SK-N-SH (cell line): ENCODE data around the gene SPEG. TPM values are rescaled to one million over a fixed set of nuclear protein-coding genes. Genes with fewer than 3 reads are reported as not detected.

Experiments
- CTCF ChIA-PET: fragments of 300-600, 350-600 bp; formaldehyde crosslinking; extraction: SDS; loops from one replicate; lab custom pipeline; 2021; lab: Yijun Ruan, JAX
- POLR2A ChIA-PET: fragments of 350-600 bp; sonication (Branson Sonifier 250); formaldehyde crosslinking; extraction: SDS; loops from one replicate; lab custom pipeline; 2020; ENCODE audit warnings: antibody characterized with exemption, inconsistent platforms; lab: Yijun Ruan, JAX
- DNase-seq: peaks from one replicate; pipeline ENCODE4 v3.0.0; 2012
- H2AFZ ChIP-seq: fragments of 200-600 bp; sonication (generic); 2 replicates; pipeline ENCODE4 v1.8.1; 2016; ENCODE audit warnings: antibody characterized with exemption, mild to moderate bottlenecking, low read depth
- H3F3A ChIP-seq: fragments of 200-600 bp; sonication (generic); replicated peaks from 2 replicates; pipeline ENCODE3; 2016; ENCODE audit warnings: antibody characterized with exemption, mild to moderate bottlenecking; ENCODE audit not compliant: insufficient read depth
- H3K27ac ChIP-seq, 2 experiments: fragments of 200-500 bp in 1 of 2; fragments of 200-600 bp in 1 of 2; sonication (Bioruptor generic) in 1 of 2; sonication (generic), shearing (Covaris generic) in 1 of 2; 2 replicates each; pipeline versions ENCODE4 v1.5.1 to v1.6.1; 2014 to 2016; ENCODE audit warnings: low read depth in 2 of 2, inconsistent platforms in 1 of 2, low read length in 1 of 2, mild to moderate bottlenecking in 1 of 2, mixed read lengths in 1 of 2
- H3K27me3 ChIP-seq: fragments of 200-600 bp; sonication (generic), shearing (Covaris generic); 2 replicates; pipeline ENCODE4 v1.6.1; 2016; ENCODE audit warnings: mixed run types; ENCODE audit not compliant: insufficient read depth
- H3K36me3 ChIP-seq, 2 experiments: fragments of 200-500 bp in 1 of 2; fragments of 200-600 bp in 1 of 2; sonication (Bioruptor generic) in 1 of 2; sonication (generic) in 1 of 2; replicated peaks in 1 of 2; 2 replicates each; pipeline versions ENCODE3 to v1.5.1; 2014 to 2016; ENCODE audit warnings: low read length in 1 of 2, mild to moderate bottlenecking in 1 of 2; ENCODE audit not compliant: insufficient read depth in 2 of 2, control insufficient read depth in 1 of 2
- H3K4me1 ChIP-seq, 2 experiments: fragments of 200-500 bp in 1 of 2; fragments of 200-600 bp in 1 of 2; sonication (Bioruptor generic) in 1 of 2; sonication (generic), shearing (Covaris generic) in 1 of 2; 2 replicates each; pipeline versions ENCODE4 v1.5.1 to v1.6.1; 2014 to 2016; ENCODE audit warnings: low read depth in 1 of 2, low read length in 1 of 2, mixed run types in 1 of 2; ENCODE audit not compliant: insufficient read depth in 2 of 2, control insufficient read depth in 1 of 2
- H3K4me2 ChIP-seq: fragments of 200-600 bp; sonication (generic), shearing (Covaris generic); 2 replicates; pipeline ENCODE4 v1.6.1; 2017; ENCODE audit warnings: mixed run types
- H3K4me3 ChIP-seq, 2 experiments: fragments of 200-500 bp in 1 of 2; fragments of 200-600 bp in 1 of 2; sonication (Bioruptor generic) in 1 of 2; sonication (generic), shearing (Covaris generic) in 1 of 2; 2 replicates each; pipeline versions ENCODE4 v1.5.1 to v1.8.1; 2014 to 2016; ENCODE audit warnings: low read depth in 2 of 2, inconsistent platforms in 1 of 2, low read length in 1 of 2, mild to moderate bottlenecking in 1 of 2, mixed read lengths in 1 of 2, moderate library complexity in 1 of 2
- H3K79me2 ChIP-seq: fragments of 200-600 bp; sonication (generic); 2 replicates; pipeline ENCODE4 v1.8.1; 2017; ENCODE audit warnings: mild to moderate bottlenecking; ENCODE audit not compliant: insufficient read depth
- H3K9ac ChIP-seq: fragments of 200-600 bp; sonication (generic); 2 replicates; pipeline ENCODE4 v1.6.1; 2017; ENCODE audit warnings: mixed run types
- H3K9me2 ChIP-seq: fragments of 200-600 bp; sonication (generic); 2 replicates; pipeline ENCODE4 v1.6.1; 2017; ENCODE audit warnings: mixed run types
- H3K9me3 ChIP-seq: fragments of 200-600 bp; sonication (generic); 2 replicates; pipeline ENCODE4 v1.6.1; 2017; ENCODE audit warnings: mixed run types, mild to moderate bottlenecking, moderate library complexity
- H4K20me1 ChIP-seq: fragments of 200-600 bp; sonication (generic); 2 replicates; pipeline ENCODE4 v1.6.1; 2017; ENCODE audit warnings: mild to moderate bottlenecking, mixed run types; ENCODE audit not compliant: insufficient read depth
- CTCF ChIP-seq: fragments of 200-600 bp; sonication (generic); IDR thresholded peaks from 2 replicates; pipeline ENCODE4 v1.6.1; 2017; ENCODE audit warnings: antibody characterized with exemption, mild to moderate bottlenecking, moderate library complexity
- FOXJ3 ChIP-seq: sonication (generic); formaldehyde crosslinking; IDR thresholded peaks from 2 replicates; pipeline ENCODE4 v1.5.1; 2020; ENCODE audit warnings: mild to moderate bottlenecking, missing genetic modification reagents
- FOXM1 ChIP-seq: IDR thresholded peaks from 2 replicates; pipeline ENCODE4 v1.4.0; 2012; ENCODE audit warnings: low read depth, mild to moderate bottlenecking
- JUND ChIP-seq: IDR thresholded peaks from 2 replicates; pipeline ENCODE4 v1.4.0; 2012
- NFIC ChIP-seq: IDR thresholded peaks from 2 replicates; pipeline ENCODE4 v1.4.0; 2012; ENCODE audit warnings: borderline replicate concordance
- RCOR1 ChIP-seq: fragments of 150-350 bp; IDR thresholded peaks from 2 replicates; pipeline ENCODE4 v1.6.1; 2017; ENCODE audit warnings: antibody characterized with exemption, low read length
- RXRA ChIP-seq: IDR thresholded peaks from 2 replicates; pipeline ENCODE4 v1.4.0; 2012; ENCODE audit warnings: low read depth, mild to moderate bottlenecking, borderline replicate concordance
- SMC3 ChIP-seq: IDR thresholded peaks from 2 replicates; pipeline ENCODE4 v1.6.1; 2012; ENCODE audit warnings: low read depth, low read length, improper control_type of control experiment
- TAF1 ChIP-seq: IDR thresholded peaks from 2 replicates; pipeline ENCODE4 v1.6.1; 2012; ENCODE audit warnings: low read depth, mild to moderate bottlenecking, low read length, moderate library complexity, borderline replicate concordance
- TEAD4 ChIP-seq: IDR thresholded peaks from 2 replicates; pipeline ENCODE4 v1.4.0; 2012; ENCODE audit warnings: mild to moderate bottlenecking, borderline replicate concordance; ENCODE audit not compliant: insufficient read depth
- USF1 ChIP-seq: IDR thresholded peaks from 2 replicates; pipeline ENCODE4 v1.4.0; 2012; ENCODE audit warnings: low read depth, borderline replicate concordance
- YY1 ChIP-seq: IDR thresholded peaks from 2 replicates; pipeline ENCODE4 v1.4.0; 2012; ENCODE audit warnings: low read depth, mild to moderate bottlenecking
- WGBS: methylation state at CpG from one replicate; pipeline ENCODE4 v1.1.6; 2017; ENCODE audit warnings: low lambda C conversion rate; 5-methylcytosine and 5-hydroxymethylcytosine counted together
- polyA plus RNA-seq, 3 experiments: library from polyadenylated mRNA; depleted of rRNA; stranded (reverse); fragments of >200 nt; gene quantifications; 2 replicates each; pipeline ENCODE4 v1.2.3, GENCODE V29; 2012
- TF ChIP-seq, protein P1 (sequence below): IDR thresholded peaks from 2 replicates; pipeline ENCODE4; 2012
- TF ChIP-seq, protein P2 (sequence below): IDR thresholded peaks from 2 replicates; pipeline ENCODE4 v1.4.0; 2012; ENCODE audit warnings: low read depth, borderline replicate concordance

SPEG gene
- polyA plus RNA-seq, 1 of the 3 experiments (the other 2 are of a cell fraction): 107 TPM

GRCh38 chr2:219514836-219515235 lies 80.2 kb downstream of the SPEG start:
- DNase-seq: no peak
- ChIA-PET CTCF (interaction anchor here (2.1 to 62.1 kb wide), 4 partner anchors 0 to 112 kb away, joined by 6 to 2824 read pairs (median 1418); partner anchors contain the start of genes ASIC4, CHPF, GMPPA and TMEM198), POLR2A (interaction anchor here (1.0 to 13.5 kb wide), 5 partner anchors 12 to 54 kb away, joined by 3 to 210 read pairs (median 5); partner anchors contain the start of gene GMPPA)
- H3K27ac ChIP-seq: peak overlapping the region in 1 of 2 experiments; percentile 96; a peak in 2 of 4 replicates
- H3K9ac ChIP-seq: no peak overlapping the region
- H3K9me2 ChIP-seq: no peaks in the 10 kb centered on the region
- no peak overlapping the region for H2AFZ ChIP-seq
- no peak for TF ChIP-seq TAF1
- no peak for TF ChIP-seq YY1
- TF ChIP-seq, protein P1, sequence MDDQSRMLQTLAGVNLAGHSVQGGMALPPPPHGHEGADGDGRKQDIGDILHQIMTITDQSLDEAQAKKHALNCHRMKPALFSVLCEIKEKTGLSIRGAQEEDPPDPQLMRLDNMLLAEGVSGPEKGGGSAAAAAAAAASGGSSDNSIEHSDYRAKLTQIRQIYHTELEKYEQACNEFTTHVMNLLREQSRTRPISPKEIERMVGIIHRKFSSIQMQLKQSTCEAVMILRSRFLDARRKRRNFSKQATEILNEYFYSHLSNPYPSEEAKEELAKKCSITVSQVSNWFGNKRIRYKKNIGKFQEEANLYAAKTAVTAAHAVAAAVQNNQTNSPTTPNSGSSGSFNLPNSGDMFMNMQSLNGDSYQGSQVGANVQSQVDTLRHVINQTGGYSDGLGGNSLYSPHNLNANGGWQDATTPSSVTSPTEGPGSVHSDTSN: no peak
- TF ChIP-seq JUND: no peak
- TF ChIP-seq, protein P2, sequence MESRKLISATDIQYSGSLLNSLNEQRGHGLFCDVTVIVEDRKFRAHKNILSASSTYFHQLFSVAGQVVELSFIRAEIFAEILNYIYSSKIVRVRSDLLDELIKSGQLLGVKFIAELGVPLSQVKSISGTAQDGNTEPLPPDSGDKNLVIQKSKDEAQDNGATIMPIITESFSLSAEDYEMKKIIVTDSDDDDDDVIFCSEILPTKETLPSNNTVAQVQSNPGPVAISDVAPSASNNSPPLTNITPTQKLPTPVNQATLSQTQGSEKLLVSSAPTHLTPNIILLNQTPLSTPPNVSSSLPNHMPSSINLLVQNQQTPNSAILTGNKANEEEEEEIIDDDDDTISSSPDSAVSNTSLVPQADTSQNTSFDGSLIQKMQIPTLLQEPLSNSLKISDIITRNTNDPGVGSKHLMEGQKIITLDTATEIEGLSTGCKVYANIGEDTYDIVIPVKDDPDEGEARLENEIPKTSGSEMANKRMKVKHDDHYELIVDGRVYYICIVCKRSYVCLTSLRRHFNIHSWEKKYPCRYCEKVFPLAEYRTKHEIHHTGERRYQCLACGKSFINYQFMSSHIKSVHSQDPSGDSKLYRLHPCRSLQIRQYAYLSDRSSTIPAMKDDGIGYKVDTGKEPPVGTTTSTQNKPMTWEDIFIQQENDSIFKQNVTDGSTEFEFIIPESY: no peak
- TF ChIP-seq NFIC: no peak
- no peak for TF ChIP-seq RXRA
- no peak for TF ChIP-seq CTCF
- no peak for TF ChIP-seq FOXM1
- no peak for TF ChIP-seq TEAD4
- no peak for TF ChIP-seq USF1
- no peak for TF ChIP-seq RCOR1
- no peak for TF ChIP-seq FOXJ3 (CRISPR knock-in tag)
- no peak for TF ChIP-seq SMC3
- peak overlapping the region in 1 of 2 experiments; percentile 29; a peak in 1 of 4 replicates for H3K4me3 ChIP-seq
- H3F3A ChIP-seq: no peaks in the 10 kb centered on the region
- H3K27me3 ChIP-seq: peaks cover 33% of the 10 kb centered on the region
- H3K4me1 ChIP-seq: peaks cover 0 to 94% of the 10 kb centered on the region in 2 experiments; a peak in 2 of 4 replicates
- H3K9me3 ChIP-seq: no peaks in the 10 kb centered on the region
- H3K36me3 ChIP-seq: no peaks in the 10 kb centered on the region
- H3K79me2 ChIP-seq: no peaks in the 10 kb centered on the region
- WGBS: no CpG with 5 or more reads among the region's 21 CpGs
- no peak overlapping the region for H3K4me2 ChIP-seq
- H4K20me1 ChIP-seq: no peaks in the 10 kb centered on the region
